Suprapubic skin (tissue), 4 donors: ENCODE results near the gene TEKT3.

Source experiments
- CTCF ChIP-seq, 2 donors: fragments of 200-600 bp in 1 of 2; fragments of 450-650 bp in 1 of 2; sonication (generic) in 1 of 2; IDR thresholded peaks; one replicate each; pipeline ENCODE4 v1.5.1; 2016 to 2019; ENCODE audit warnings: antibody characterized with exemption in 2 of 2, mild to moderate bottlenecking in 1 of 2, moderate library complexity in 1 of 2
- POLR2A ChIP-seq, 2 donors: fragments of 450-650 bp; IDR thresholded peaks; one replicate each; pipeline ENCODE4 v1.6.1; 2017; ENCODE audit warnings: antibody characterized with exemption in 2 of 2, mild to moderate bottlenecking in 2 of 2, moderate library complexity in 2 of 2
- POLR2AphosphoS5 ChIP-seq, 3 donors: sonication (generic); formaldehyde crosslinking; IDR thresholded peaks; one replicate each; pipeline ENCODE4 v1.6.1; 2017; ENCODE audit warnings: antibody characterized with exemption in 3 of 3

GRCh38 chr17:15385305-15385704 is 43.9 kb upstream of the TEKT3 start:
- no peak for TF ChIP-seq POLR2A (IDR thresholded peaks at IDR 0.05)
- TF ChIP-seq CTCF (IDR thresholded peaks at IDR 0.05), result no peak
- no peak for TF ChIP-seq POLR2AphosphoS5 (IDR thresholded peaks at IDR 0.05)
